Upper lobe of left lung (tissue), 6 donors: ENCODE data around the gene NWD2. TPM values are rescaled to one million over a fixed set of nuclear protein-coding genes. Genes with fewer than 3 reads are reported as not detected.

ENCODE experiments used
- ATAC-seq, 2 donors: fragments of 200-7000 bp; cut with Tn5 transposase; one replicate each; pipeline ENCODE4 v1.9.1; 2022; ENCODE audit warnings: mild to moderate bottlenecking in 2 of 2, moderate library complexity in 2 of 2; ENCODE audit not compliant: low FRiP score in 2 of 2
- DNase-seq, 2 donors: peaks; one replicate each; pipeline ENCODE4 v3.0.0-alpha.2; 2019 to 2020
- H3K27ac ChIP-seq, 4 donors: fragments of 200-600 bp; sonication (generic); one replicate each; pipeline ENCODE4 v1.5.1; 2016 to 2019
- H3K27me3 ChIP-seq, 4 donors: fragments of 200-600 bp; sonication (generic); one replicate each; pipeline ENCODE4 v1.5.1; 2017 to 2019
- H3K36me3 ChIP-seq, 4 donors: fragments of 200-600 bp; sonication (generic); one replicate each; pipeline ENCODE4 v1.5.1; 2016 to 2019
- H3K4me1 ChIP-seq, 4 donors: fragments of 200-600 bp; sonication (generic); one replicate each; pipeline ENCODE4 v1.5.1; 2018 to 2019
- H3K4me3 ChIP-seq, 4 donors: fragments of 200-600 bp; sonication (generic); one replicate each; pipeline ENCODE4 v1.5.1; 2017 to 2019; ENCODE audit warnings: mild to moderate bottlenecking in 2 of 4, moderate library complexity in 1 of 4
- H3K9me3 ChIP-seq, 4 donors: fragments of 200-600 bp; sonication (generic); one replicate each; pipeline ENCODE4 v1.5.1; 2018 to 2019
- EP300 ChIP-seq, 4 donors: sonication (generic); formaldehyde crosslinking; IDR thresholded peaks; one replicate each; pipeline ENCODE4 v1.5.1; 2017; ENCODE audit warnings: antibody characterized with exemption in 4 of 4, control low read depth in 2 of 4
- POLR2A ChIP-seq, 4 donors: fragments of 450-650 bp; IDR thresholded peaks; one replicate each; pipeline ENCODE4 v1.5.1; 2016 to 2017; ENCODE audit warnings: antibody characterized with exemption in 4 of 4, mild to moderate bottlenecking in 2 of 4
- POLR2AphosphoS5 ChIP-seq, 2 donors: sonication (generic); formaldehyde crosslinking; IDR thresholded peaks; one replicate each; pipeline ENCODE4 v1.5.1; 2017; ENCODE audit warnings: antibody characterized with exemption in 2 of 2
- WGBS, 2 donors: methylation state at CpG; one replicate each; pipeline ENCODE4 v1.1.5; 2017 to 2018; 5-methylcytosine and 5-hydroxymethylcytosine counted together
- total RNA-seq, 6 donors: library from RNA; depleted of rRNA in 4 of 6; stranded (reverse); fragments of >200 nt in 4 of 6; gene quantifications; one replicate each; pipeline versions ENCODE4 v1.1.0 to v1.2.1, GENCODE V29; 2016 to 2021
- TF ChIP-seq, protein P1 (sequence below), 6 experiments: fragments of 450-650 bp in 4 of 6; fragments of 200-600 bp in 2 of 6; sonication (generic) in 2 of 6; IDR thresholded peaks; one replicate each; pipeline ENCODE4 v1.5.1; 2016 to 2019; ENCODE audit warnings: antibody characterized with exemption in 6 of 6
- donor health status: DM: no; HTN: no; CAD: no; lungs with moderate emphysema.
- donor health status: DM: no; HTN: yes; CAD: no; lungs with severe emphysema.

NWD2 gene
- total RNA-seq, 6 donors from 2014 or later = not detected

GRCh38 chr4:37225778-37226177 lies 18.8 kb upstream of the NWD2 start:
- H3K36me3 ChIP-seq = no peaks in the 10 kb centered on the region
- no peaks in the 10 kb centered on the region for H3K27me3 ChIP-seq
- TF ChIP-seq EP300 (IDR thresholded peaks at IDR 0.05) (no peak), POLR2AphosphoS5 (IDR thresholded peaks at IDR 0.05) (no peak), POLR2A (IDR thresholded peaks at IDR 0.05) (no peak)
- TF ChIP-seq, protein P1, sequence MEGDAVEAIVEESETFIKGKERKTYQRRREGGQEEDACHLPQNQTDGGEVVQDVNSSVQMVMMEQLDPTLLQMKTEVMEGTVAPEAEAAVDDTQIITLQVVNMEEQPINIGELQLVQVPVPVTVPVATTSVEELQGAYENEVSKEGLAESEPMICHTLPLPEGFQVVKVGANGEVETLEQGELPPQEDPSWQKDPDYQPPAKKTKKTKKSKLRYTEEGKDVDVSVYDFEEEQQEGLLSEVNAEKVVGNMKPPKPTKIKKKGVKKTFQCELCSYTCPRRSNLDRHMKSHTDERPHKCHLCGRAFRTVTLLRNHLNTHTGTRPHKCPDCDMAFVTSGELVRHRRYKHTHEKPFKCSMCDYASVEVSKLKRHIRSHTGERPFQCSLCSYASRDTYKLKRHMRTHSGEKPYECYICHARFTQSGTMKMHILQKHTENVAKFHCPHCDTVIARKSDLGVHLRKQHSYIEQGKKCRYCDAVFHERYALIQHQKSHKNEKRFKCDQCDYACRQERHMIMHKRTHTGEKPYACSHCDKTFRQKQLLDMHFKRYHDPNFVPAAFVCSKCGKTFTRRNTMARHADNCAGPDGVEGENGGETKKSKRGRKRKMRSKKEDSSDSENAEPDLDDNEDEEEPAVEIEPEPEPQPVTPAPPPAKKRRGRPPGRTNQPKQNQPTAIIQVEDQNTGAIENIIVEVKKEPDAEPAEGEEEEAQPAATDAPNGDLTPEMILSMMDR (IDR thresholded peaks at IDR 0.05) = no peak
- DNase-seq (no peak), ATAC-seq (no peak)
- H3K27ac ChIP-seq = no peak overlapping the region
- H3K4me1 ChIP-seq = no peaks in the 10 kb centered on the region
- no peaks in the 10 kb centered on the region for H3K9me3 ChIP-seq
- 34 to 45% methylated on average over 2 of the region's 2 CpGs for WGBS, 2 donors
- no peak overlapping the region for H3K4me3 ChIP-seq

DNA sequence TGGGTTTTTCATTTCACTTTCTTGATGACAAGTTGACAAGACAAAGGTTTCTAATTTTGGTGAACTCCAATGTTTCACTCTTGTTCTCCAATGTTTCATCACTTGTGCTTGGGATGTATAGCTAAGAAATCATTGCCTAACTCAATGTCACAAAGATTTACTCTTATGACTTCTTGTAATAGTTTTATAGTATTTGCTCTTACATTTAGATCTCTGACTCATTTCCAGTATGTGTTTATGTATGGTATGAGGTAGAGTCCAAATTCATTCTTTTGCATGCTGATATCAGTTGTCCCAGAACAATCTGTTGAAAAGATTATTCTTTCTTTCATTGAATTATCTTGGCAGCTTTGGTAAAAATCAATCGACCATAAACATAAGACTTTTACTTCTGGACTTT lies 12.2 kb upstream of the NWD2 start:
- H3K9me3 ChIP-seq = no peaks in the 10 kb centered on the region
- no peaks in the 10 kb centered on the region for H3K36me3 ChIP-seq
- H3K27me3 ChIP-seq = no peaks in the 10 kb centered on the region
- no peak overlapping the region for H3K4me3 ChIP-seq
- no peak overlapping the region for H3K27ac ChIP-seq
- no peaks in the 10 kb centered on the region for H3K4me1 ChIP-seq
- 72 to 77% methylated on average over 1 of the region's 1 CpG for WGBS, 2 donors
- no peak for TF ChIP-seq EP300 (IDR thresholded peaks at IDR 0.05)
- no peak for TF ChIP-seq POLR2AphosphoS5 (IDR thresholded peaks at IDR 0.05)
- no peak for TF ChIP-seq POLR2A (IDR thresholded peaks at IDR 0.05)
- TF ChIP-seq, protein P1 (IDR thresholded peaks at IDR 0.05) = no peak
- ATAC-seq = no peak
- DNase-seq = no peak

GRCh38 chr4:37236165-37236564 lies 8.4 kb upstream of the NWD2 start:
- WGBS, 2 donors = 59 to 62% methylated on average over 2 of the region's 2 CpGs
- Histone ChIP-seq H3K9me3 (no peaks in the 10 kb centered on the region), H3K27ac (no peak overlapping the region), H3K4me3 (no peak overlapping the region), H3K27me3 (no peaks in the 10 kb centered on the region), H3K36me3 (no peaks in the 10 kb centered on the region), H3K4me1 (no peaks in the 10 kb centered on the region)
- TF ChIP-seq, protein P1 (IDR thresholded peaks at IDR 0.05) = no peak
- ATAC-seq (no peak), DNase-seq (no peak)

- H3K4me1 ChIP-seq = peaks cover 6 to 19% (median 7%) of the 10 kb centered on the region in 4 donors
These were observed 2.9 kb upstream of the NWD2 start for GRCh38 chr4:37241647-37242046.

DNA sequence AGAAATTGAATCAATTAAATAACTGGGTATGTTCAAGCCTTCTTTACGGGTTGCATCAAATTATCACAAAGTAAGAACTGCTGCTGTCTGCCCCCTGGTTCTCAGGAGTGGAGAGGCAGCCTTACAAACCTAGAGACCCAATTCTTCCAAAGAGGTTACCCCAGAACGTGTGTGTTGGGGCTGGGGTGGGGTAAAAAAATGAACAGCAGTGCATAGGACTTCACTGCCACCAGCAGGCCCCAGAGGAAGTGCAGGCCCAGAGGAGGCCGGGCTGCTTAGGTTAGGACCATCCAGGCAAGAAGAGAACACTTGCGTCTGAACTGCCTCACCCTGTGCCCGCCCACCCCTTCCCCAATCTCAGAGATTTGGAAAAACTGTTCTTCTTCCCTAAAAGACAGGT lies 1.5 kb upstream of the NWD2 start:
- H3K9me3 ChIP-seq = no peaks in the 10 kb centered on the region
- H3K4me3 ChIP-seq = no peak overlapping the region
- no peak for DNase-seq
- H3K27me3 ChIP-seq = peaks cover 0 to 28% (median 8%) of the 10 kb centered on the region in 4 donors
- WGBS, 2 donors = 38 to 44% methylated on average over 5 of the region's 5 CpGs
- no peaks in the 10 kb centered on the region for H3K36me3 ChIP-seq
- H3K4me1 ChIP-seq = peaks cover 6 to 19% (median 7%) of the 10 kb centered on the region in 4 donors
- TF ChIP-seq POLR2AphosphoS5 (IDR thresholded peaks at IDR 0.05) (no peak), POLR2A (IDR thresholded peaks at IDR 0.05) (no peak), EP300 (IDR thresholded peaks at IDR 0.05) (no peak)
- TF ChIP-seq, protein P1 (IDR thresholded peaks at IDR 0.05) = no peak
- ATAC-seq = no peak
- no peak overlapping the region for H3K27ac ChIP-seq

More at GRCh38 chr4:37241647-37242046, 2.9 kb upstream of the NWD2 start:
- Histone ChIP-seq H3K27me3 (peaks cover 0 to 28% (median 8%) of the 10 kb centered on the region in 4 donors), H3K36me3 (no peaks in the 10 kb centered on the region), H3K27ac (no peak overlapping the region), H3K9me3 (no peaks in the 10 kb centered on the region), H3K4me3 (no peak overlapping the region)
- DNase-seq (no peak), ATAC-seq (no peak)
- no peak for TF ChIP-seq EP300 (IDR thresholded peaks at IDR 0.05)
- no peak for TF ChIP-seq POLR2A (IDR thresholded peaks at IDR 0.05)
- no peak for TF ChIP-seq POLR2AphosphoS5 (IDR thresholded peaks at IDR 0.05)
- TF ChIP-seq, protein P1 (IDR thresholded peaks at IDR 0.05) = no peak
